Measurements from ENCODE around the gene PPP1R1B.
A peak's percentile ranks its signal among the peaks of the same experiment; 100 is the strongest.

Gene PPP1R1B

DNA sequence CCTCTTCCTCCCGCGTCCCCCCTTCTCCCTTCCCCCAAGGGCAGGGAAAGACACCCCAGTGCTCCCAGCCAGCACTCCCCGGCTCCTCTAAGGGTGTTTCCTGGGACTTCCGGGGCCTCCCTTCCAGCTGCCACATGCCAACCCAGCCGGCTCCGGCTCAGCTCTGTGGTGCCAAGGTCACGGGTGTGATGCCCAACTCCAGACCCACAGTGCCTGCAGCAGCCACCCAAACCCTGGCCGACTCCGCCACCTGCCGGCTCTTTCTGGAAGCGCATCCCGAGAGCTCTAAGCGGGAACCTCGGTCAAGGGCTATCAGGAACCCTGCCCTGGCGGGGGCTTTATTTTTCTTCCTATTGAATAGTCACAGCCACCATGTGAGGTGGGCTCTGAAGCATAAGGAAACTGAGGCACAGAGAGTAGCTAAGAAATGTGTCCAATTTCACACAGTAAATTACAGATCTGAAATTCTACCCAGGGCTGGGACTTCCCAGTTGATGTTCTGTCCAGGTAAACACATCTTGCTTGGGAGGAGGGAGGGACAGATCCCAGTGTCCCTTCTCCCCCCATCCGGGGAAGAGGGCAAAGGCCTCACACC lies 3.3 kb upstream of the PPP1R1B start:
- TF ChIP-seq CTCF (IDR thresholded peaks at IDR 0.05; ENCODE audit: borderline replicate concordance, insufficient read depth, low read depth, low read length): peak; percentile 95
- H3K4me3 ChIP-seq (ENCODE audit: low read depth, low read length): no peak overlapping the region

DNA sequence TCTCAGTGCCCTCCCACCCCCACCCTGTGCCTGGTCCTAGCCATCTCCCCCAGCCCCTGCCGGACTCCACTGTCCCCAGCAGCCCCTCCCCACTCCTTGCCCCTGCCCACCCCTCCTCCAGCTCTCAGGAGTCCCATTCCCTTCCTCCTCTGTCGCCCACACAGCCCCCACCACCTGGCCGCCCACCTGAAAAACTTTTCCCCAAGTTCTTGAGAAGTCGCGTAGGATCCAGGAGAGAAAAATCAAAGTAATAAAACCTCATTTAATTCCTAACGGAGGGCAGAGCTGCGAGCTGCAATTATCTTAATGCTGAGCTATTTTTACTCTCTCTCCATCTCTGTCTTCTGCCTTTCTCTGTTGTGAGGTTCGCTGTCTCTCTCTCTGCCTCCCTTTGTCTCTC lies 2.4 kb upstream of the PPP1R1B start:
- H3K4me3 ChIP-seq (ENCODE audit: low read depth, low read length): no peak overlapping the region
- no peak for TF ChIP-seq CTCF (IDR thresholded peaks at IDR 0.05; ENCODE audit: borderline replicate concordance, insufficient read depth, low read depth, low read length)

DNA sequence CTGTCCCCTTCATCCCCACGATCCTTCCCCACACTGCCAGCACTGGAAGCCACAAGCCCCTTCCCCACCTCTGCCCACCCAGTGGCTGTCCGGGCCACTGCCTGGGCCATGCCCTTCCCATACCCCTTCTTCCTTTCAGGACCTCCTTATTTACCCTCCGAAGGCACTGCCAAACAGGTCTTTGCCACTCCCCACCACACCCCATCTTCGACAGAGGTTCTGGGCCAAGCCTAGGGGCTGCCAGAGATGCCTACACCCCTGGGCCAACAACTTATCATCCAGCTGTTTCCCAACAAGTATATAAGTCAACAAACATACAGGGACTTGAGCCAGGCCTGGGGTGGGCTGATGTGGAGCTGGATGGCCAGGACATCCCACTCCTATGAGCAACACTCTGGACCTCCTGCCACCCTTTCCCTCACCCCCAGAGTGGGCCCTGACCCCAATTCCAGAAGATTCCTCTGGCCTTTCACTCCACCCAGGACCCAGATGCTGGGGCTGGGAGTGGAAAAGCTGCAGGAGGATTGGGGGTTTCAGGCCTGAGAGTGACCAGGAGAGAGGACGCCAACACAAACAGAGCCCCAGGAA lies 1.5 kb upstream of the PPP1R1B start:
- no peak overlapping the region for H3K4me3 ChIP-seq (ENCODE audit: low read depth, low read length)
- TF ChIP-seq CTCF (IDR thresholded peaks at IDR 0.05; ENCODE audit: borderline replicate concordance, insufficient read depth, low read depth, low read length): no peak

DNA sequence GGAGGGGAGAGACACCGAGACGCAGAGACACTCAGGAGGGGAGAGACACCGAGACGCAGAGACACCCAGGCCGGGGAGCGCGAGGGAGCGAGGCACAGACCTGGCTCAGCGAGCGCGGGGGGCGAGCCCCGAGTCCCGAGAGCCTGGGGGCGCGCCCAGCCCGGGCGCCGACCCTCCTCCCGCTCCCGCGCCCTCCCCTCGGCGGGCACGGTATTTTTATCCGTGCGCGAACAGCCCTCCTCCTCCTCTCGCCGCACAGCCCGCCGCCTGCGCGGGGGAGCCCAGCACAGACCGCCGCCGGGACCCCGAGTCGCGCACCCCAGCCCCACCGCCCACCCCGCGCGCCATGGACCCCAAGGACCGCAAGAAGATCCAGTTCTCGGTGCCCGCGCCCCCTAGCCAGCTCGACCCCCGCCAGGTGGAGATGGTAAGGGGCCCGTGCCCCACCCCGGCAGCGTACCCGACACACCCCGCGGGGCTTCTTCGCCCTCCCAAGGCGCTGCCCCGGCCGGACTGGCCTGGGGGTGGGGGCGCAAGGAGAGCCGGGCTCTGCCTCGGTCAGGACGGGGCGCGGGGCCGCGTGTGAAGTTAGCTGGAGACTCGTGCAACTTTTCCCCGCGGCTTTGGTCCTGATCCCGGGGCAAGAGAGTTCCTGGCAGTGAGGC lies 427 bp downstream of the PPP1R1B start:
- no peak overlapping the region for H3K4me3 ChIP-seq (ENCODE audit: low read depth, low read length)

GRCh38 chr17:39627712-39628516 lies 1.2 kb downstream of the PPP1R1B start:
- no peak for TF ChIP-seq CTCF (IDR thresholded peaks at IDR 0.05; ENCODE audit: borderline replicate concordance, insufficient read depth, low read depth, low read length)
- no peak overlapping the region for H3K4me3 ChIP-seq (ENCODE audit: low read depth, low read length)

More for the DNA sequence above, 427 bp downstream of the PPP1R1B start:
- no peak for TF ChIP-seq CTCF (IDR thresholded peaks at IDR 0.05; ENCODE audit: borderline replicate concordance, insufficient read depth, low read depth, low read length)

DNA sequence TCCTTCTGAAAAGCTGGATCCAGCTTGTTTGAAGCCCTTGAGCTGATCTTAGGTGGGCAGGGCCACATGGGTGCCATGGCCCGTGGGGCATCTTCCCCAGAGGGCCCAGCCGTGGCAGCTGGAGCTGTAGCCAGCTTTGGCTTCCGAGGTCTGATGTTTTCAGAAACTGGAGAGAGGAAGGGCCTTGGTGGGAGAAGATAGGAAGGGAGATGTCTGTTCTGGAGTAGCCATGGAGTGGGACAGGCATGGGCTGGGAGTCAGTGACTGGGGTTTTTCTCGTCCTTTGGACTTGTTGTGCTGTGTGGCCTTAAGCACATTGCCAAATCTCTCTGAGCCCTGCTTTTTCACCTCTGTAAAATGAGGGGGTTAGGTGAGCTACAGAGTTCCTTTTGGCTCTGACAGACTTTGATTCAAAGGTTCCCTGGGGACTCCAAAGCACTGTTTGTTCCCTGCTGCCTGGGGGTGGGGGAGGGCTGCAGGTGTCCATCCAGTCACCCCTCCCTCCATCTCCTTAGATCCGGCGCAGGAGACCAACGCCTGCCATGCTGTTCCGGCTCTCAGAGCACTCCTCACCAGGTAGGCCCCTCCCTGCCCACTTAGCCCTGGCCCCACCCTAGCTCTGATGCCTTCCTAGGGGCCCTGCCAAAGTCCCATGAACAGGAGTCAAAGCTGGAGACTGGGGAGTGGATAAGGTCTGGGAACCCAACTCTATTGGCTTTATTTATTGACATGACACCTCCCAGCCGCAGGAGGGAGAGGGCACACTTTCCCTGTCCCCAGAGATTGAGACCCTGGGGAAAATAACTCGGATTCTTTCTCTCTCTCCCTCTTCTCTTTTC lies 2.1 kb downstream of the PPP1R1B start:
- TF ChIP-seq CTCF (IDR thresholded peaks at IDR 0.05; ENCODE audit: borderline replicate concordance, insufficient read depth, low read depth, low read length): no peak
- no peak overlapping the region for H3K4me3 ChIP-seq (ENCODE audit: low read depth, low read length)

All from GM12875 (cell line).